ENCODE data around the gene ANO3. TPM values are rescaled to one million over a fixed set of nuclear protein-coding genes. Genes with fewer than 3 reads are reported as not detected.

The ANO3 gene
- total and polyA plus RNA-seq, 2 donors (not counting 3 experiments of a cell fraction or from before 2014, with no cell fraction given): not detected

DNA sequence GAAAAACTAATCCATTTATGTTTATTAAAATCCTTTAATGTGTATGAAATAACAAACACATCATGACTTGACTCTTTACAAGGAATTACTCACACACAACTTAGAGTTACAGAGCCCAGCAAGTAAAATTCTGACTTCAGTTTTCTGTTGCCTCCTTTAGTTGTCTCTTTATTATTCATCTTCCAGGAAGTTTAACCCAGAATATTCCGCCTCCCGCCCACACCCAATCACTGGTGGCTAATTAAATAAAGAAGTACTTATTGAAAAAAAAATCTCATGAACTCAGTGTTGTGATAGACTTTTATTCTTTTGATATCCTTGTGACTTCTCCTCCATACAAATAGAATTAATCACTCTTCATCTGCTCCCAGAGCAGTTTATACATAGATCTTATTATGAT is 178.2 kb downstream of the ANO3 start:
- CTCF ChIA-PET: interaction anchor here (0.7 kb wide), 1 partner anchor 62 kb away, joined by 3 read pairs; no protein-coding TSS in a partner anchor

More for the DNA sequence above, 178.2 kb downstream of the ANO3 start:
- Histone ChIP-seq H3K27ac (ENCODE audit: insufficient read depth, low read depth, low read length) (no peak overlapping the region), H3K27me3 (ENCODE audit: control insufficient read depth in 2 of 2, insufficient read depth in 2 of 2, low read length in 2 of 2) (no peaks in the 10 kb centered on the region), H4K20me1 (replicated peaks; ENCODE audit: control insufficient read depth, extremely low read depth, insufficient read depth, low read length) (no peaks in the 10 kb centered on the region), H3K4me3 (replicated peaks in 1 of 3; ENCODE audit: insufficient read depth in 1 of 3, low read depth in 1 of 3, low read length in 3 of 3) (no peak overlapping the region), H3K4me2 (ENCODE audit: insufficient read depth, low read length) (no peak overlapping the region), H3K4me1 (ENCODE audit: control insufficient read depth, extremely low read depth, insufficient read depth, low read length) (no peaks in the 10 kb centered on the region), H3K9me1 (replicated peaks; ENCODE audit: control insufficient read depth, extremely low read depth, insufficient read depth, low read length) (no peaks in the 10 kb centered on the region), H3K36me3 (ENCODE audit: control insufficient read depth in 2 of 2, extremely low read depth in 1 of 2, insufficient read depth in 2 of 2, low read length in 2 of 2) (no peaks in the 10 kb centered on the region), H3K9me3 (replicated peaks; ENCODE audit: control insufficient read depth, insufficient read depth, low read length) (no peaks in the 10 kb centered on the region), H3K79me2 (ENCODE audit: control insufficient read depth, insufficient read depth, low read length) (no peaks in the 10 kb centered on the region), H2AFZ (ENCODE audit: low read depth, low read length) (no peak overlapping the region), H3K9ac (replicated peaks; ENCODE audit: extremely low read depth, insufficient read depth, low read length) (no peak overlapping the region)
- intact Hi-C loops (cut with micrococcal nuclease): no loop called here
- TF ChIP-seq JUN (IDR thresholded peaks at IDR 0.05; ENCODE audit: borderline replicate concordance, insufficient read depth, insufficient read length, low read depth) (no peak), CTCF (IDR thresholded peaks at IDR 0.05; ENCODE audit: extremely low read depth in 1 of 2, insufficient read depth in 1 of 2, low read depth in 1 of 2, low read length in 2 of 2) (no peak), EZH2 (IDR thresholded peaks at IDR 0.05; ENCODE audit: borderline replicate concordance, low read depth, low read length, severe bottlenecking) (no peak), MAX (IDR thresholded peaks at IDR 0.05; ENCODE audit: insufficient read depth, insufficient read length) (no peak), POLR2AphosphoS5 (IDR thresholded peaks at IDR 0.05; ENCODE audit: insufficient read depth, low read depth, low read length) (no peak), MYC (IDR thresholded peaks at IDR 0.05; ENCODE audit: low read depth, low read length) (no peak), GATA2 (IDR thresholded peaks at IDR 0.05; ENCODE audit: insufficient read depth, insufficient read length, low read depth, low read length) (no peak), FOS (IDR thresholded peaks at IDR 0.05; ENCODE audit: borderline replicate concordance, insufficient read depth, low read length) (no peak), POLR2A (IDR thresholded peaks at IDR 0.05; ENCODE audit: low read depth, low read length) (no peak)
- dilution Hi-C loops (cut with MboI; ENCODE audit: extremely low pct_ligation_motif_present, low sequenced_read_pairs): no loop called here
- no TSS peak for BruUV-seq (replicated peaks)
- DNase-seq (ENCODE audit: low read depth, low spot score) (no peak), FAIRE-seq (no peak)
- POLR2A ChIA-PET: no interaction called here

Data from endothelial cell of umbilical vein (primary cell).